Sigmoid colon (tissue), 7 donors: ENCODE measurements around the gene GNG14. TPM values are rescaled to one million over a fixed set of nuclear protein-coding genes. Genes with fewer than 3 reads are reported as not detected.

Experiments
- polyA plus RNA-seq, 3 donors: library from polyadenylated mRNA; stranded (reverse); fragments of 200-250 nt; gene quantifications; one replicate each; pipeline ENCODE4 v1.2.3, GENCODE V29; 2013
- small RNA-seq, 3 donors: library from RNA; depleted of rRNA; stranded (forward); fragments of <200 nt; gene quantifications; one replicate each; pipeline ENCODE3, GENCODE V24; 2016
- total RNA-seq, 4 donors: library from RNA; depleted of rRNA; stranded (reverse); fragments of >200 nt; gene quantifications; one replicate each; pipeline ENCODE4 v1.1.0, GENCODE V29; 2016
- donor health status: healthy with polysubstance abuse.
- donor health status: Bipolar disorder and iron deficiency.
- donor health status: healthy.

Gene GNG14
- total and polyA plus RNA-seq, 7 donors: not detected

Small RNA genes lying within 50 kb of the gene (small RNA-seq; reads per million reads assigned to genes)
- 57.4 to 659 (median 153) reads per million in 3 donors for gene SNORD41

Other genes with a start within 250 kb of the GNG14 start
- gene ZNF443, start 247.0 kb upstream of the GNG14 start, total RNA-seq: 1 to 10 TPM; 3.2 to 5.6 (median 3.6) TPM
- 1 to 10 TPM; 2.3 to 2.4 (median 2.3) TPM for gene ZNF443, start 247.0 kb upstream of the GNG14 start, polyA plus RNA-seq
- 1 to 10 TPM; 2.4 to 8.3 (median 3.5) TPM for gene ZNF709, start 203.2 kb upstream of the GNG14 start, total RNA-seq
- 1 to 10 TPM in 1 of 3 donors, under 1 TPM in 2; 0.46 to 1.2 (median 0.60) TPM for gene ZNF709, start 203.2 kb upstream of the GNG14 start, polyA plus RNA-seq
- 10 to 100 TPM; 11.7 to 17.8 (median 16.4) TPM for gene ZNF564, start 136.5 kb upstream of the GNG14 start, total RNA-seq
- gene ZNF564, start 136.5 kb upstream of the GNG14 start, polyA plus RNA-seq: 1 to 10 TPM; 7.4 to 9.0 (median 7.8) TPM
- 1 to 10 TPM; 4.3 to 7.8 (median 5.5) TPM for gene ZNF490, start 77.2 kb upstream of the GNG14 start, total RNA-seq
- gene ZNF490, start 77.2 kb upstream of the GNG14 start, polyA plus RNA-seq: 1 to 10 TPM in 2 of 3 donors, not detected in 1; 1.6 to 2.2 TPM
- 10 to 100 TPM; 16.6 to 27.6 (median 22.3) TPM for gene ZNF791, start 77.1 kb upstream of the GNG14 start, total RNA-seq
- gene ZNF791, start 77.1 kb upstream of the GNG14 start, polyA plus RNA-seq: 1 to 10 TPM; 4.2 to 9.4 (median 5.3) TPM
- gene MAN2B1, start 21.3 kb upstream of the GNG14 start, total RNA-seq: 10 to 100 TPM; 41.1 to 75.6 (median 63.8) TPM
- gene MAN2B1, start 21.3 kb upstream of the GNG14 start, polyA plus RNA-seq: 10 to 100 TPM; 26.4 to 68.1 (median 31.0) TPM
- gene WDR83, start 21.2 kb upstream of the GNG14 start, total RNA-seq: 10 to 100 TPM in 2 of 4 donors, 1 to 10 TPM in 2; 7.8 to 11.7 (median 10.0) TPM
- gene WDR83, start 21.2 kb upstream of the GNG14 start, polyA plus RNA-seq: 10 to 100 TPM in 2 of 3 donors, 1 to 10 TPM in 1; 8.3 to 13.4 (median 12.6) TPM
- gene DHPS, start 6.1 kb upstream of the GNG14 start, total RNA-seq: 100 to 1,000 TPM; 105 to 160 (median 136) TPM
- gene DHPS, start 6.1 kb upstream of the GNG14 start, polyA plus RNA-seq: 10 to 100 TPM; 60.3 to 74.1 (median 73.3) TPM
- gene FBXW9, start 8.6 kb downstream of the GNG14 start, total RNA-seq: 1 to 10 TPM; 3.6 to 6.4 (median 4.5) TPM
- 10 to 100 TPM in 1 of 3 donors, 1 to 10 TPM in 2; 6.2 to 10.8 (median 7.8) TPM for gene FBXW9, start 8.6 kb downstream of the GNG14 start, polyA plus RNA-seq
- gene TNPO2, start 35.9 kb downstream of the GNG14 start, total RNA-seq: 10 to 100 TPM; 54.2 to 92.2 (median 60.5) TPM
- 10 to 100 TPM in 2 of 3 donors, 1 to 10 TPM in 1; 9.5 to 47.2 (median 12.0) TPM for gene TNPO2, start 35.9 kb downstream of the GNG14 start, polyA plus RNA-seq
- gene TRIR, start 46.7 kb downstream of the GNG14 start, total RNA-seq: 100 to 1,000 TPM; 443 to 505 (median 475) TPM
- 100 to 1,000 TPM; 261 to 324 (median 321) TPM for gene TRIR, start 46.7 kb downstream of the GNG14 start, polyA plus RNA-seq
- gene GET3, start 49.5 kb downstream of the GNG14 start, total RNA-seq: 10 to 100 TPM; 34.6 to 59.4 (median 44.5) TPM
- 100 to 1,000 TPM in 1 of 3 donors, 10 to 100 TPM in 2; 85.8 to 121 (median 98.5) TPM for gene GET3, start 49.5 kb downstream of the GNG14 start, polyA plus RNA-seq
- gene BEST2, start 63.8 kb downstream of the GNG14 start, total RNA-seq: under 1 TPM in 1 of 4 donors, not detected in 3; 0.36 TPM
- 10 to 100 TPM; 44.4 to 50.0 (median 45.8) TPM for gene BEST2, start 63.8 kb downstream of the GNG14 start, polyA plus RNA-seq
- gene HOOK2, start 87.6 kb downstream of the GNG14 start, total RNA-seq: 10 to 100 TPM; 10.2 to 37.9 (median 12.7) TPM
- gene HOOK2, start 87.6 kb downstream of the GNG14 start, polyA plus RNA-seq: 10 to 100 TPM; 36.0 to 80.4 (median 42.1) TPM
- gene JUNB, start 103.5 kb downstream of the GNG14 start, total RNA-seq: 1,000 to 10,000 TPM in 1 of 4 donors, 100 to 1,000 TPM in 3; 125 to 1,252 (median 504) TPM
- gene JUNB, start 103.5 kb downstream of the GNG14 start, polyA plus RNA-seq: 100 to 1,000 TPM in 2 of 3 donors, 10 to 100 TPM in 1; 91.6 to 289 (median 249) TPM
- gene PRDX2, start 113.8 kb downstream of the GNG14 start, total RNA-seq: 100 to 1,000 TPM; 248 to 312 (median 264) TPM
- 100 to 1,000 TPM; 277 to 379 (median 284) TPM for gene PRDX2, start 113.8 kb downstream of the GNG14 start, polyA plus RNA-seq
- not detected for gene THSD8, start 114.1 kb downstream of the GNG14 start, total RNA-seq
- gene THSD8, start 114.1 kb downstream of the GNG14 start, polyA plus RNA-seq: 1 to 10 TPM in 2 of 3 donors, not detected in 1; 2.5 to 2.8 TPM
- 1 to 10 TPM; 1.9 to 3.7 (median 3.0) TPM for gene RNASEH2A, start 118.6 kb downstream of the GNG14 start, total RNA-seq
- 10 to 100 TPM in 1 of 3 donors, 1 to 10 TPM in 2; 6.2 to 22.1 (median 7.2) TPM for gene RNASEH2A, start 118.6 kb downstream of the GNG14 start, polyA plus RNA-seq
- gene RTBDN, start 146.6 kb downstream of the GNG14 start, total RNA-seq: 1 to 10 TPM in 1 of 4 donors, under 1 TPM in 1, not detected in 2; 0.82 to 1.8 TPM
- under 1 TPM in 1 of 3 donors, not detected in 2; 0.83 TPM for gene RTBDN, start 146.6 kb downstream of the GNG14 start, polyA plus RNA-seq
- 1 to 10 TPM in 1 of 4 donors, under 1 TPM in 3; 0.49 to 3.3 (median 0.76) TPM for gene MAST1, start 150.5 kb downstream of the GNG14 start, total RNA-seq
- 1 to 10 TPM; 1.2 to 2.6 (median 1.8) TPM for gene MAST1, start 150.5 kb downstream of the GNG14 start, polyA plus RNA-seq
- gene DNASE2, start 193.5 kb downstream of the GNG14 start, total RNA-seq: 10 to 100 TPM; 28.6 to 45.1 (median 32.1) TPM
- 10 to 100 TPM; 11.4 to 45.4 (median 24.5) TPM for gene DNASE2, start 193.5 kb downstream of the GNG14 start, polyA plus RNA-seq
- gene KLF1, start 199.2 kb downstream of the GNG14 start, total RNA-seq: not detected
- under 1 TPM in 1 of 3 donors, not detected in 2; 0.10 TPM for gene KLF1, start 199.2 kb downstream of the GNG14 start, polyA plus RNA-seq
- gene GCDH, start 203.2 kb downstream of the GNG14 start, total RNA-seq: 10 to 100 TPM; 24.7 to 85.0 (median 34.8) TPM
- gene GCDH, start 203.2 kb downstream of the GNG14 start, polyA plus RNA-seq: 10 to 100 TPM; 10.8 to 40.0 (median 21.3) TPM
- gene SYCE2, start 231.3 kb downstream of the GNG14 start, total RNA-seq: not detected
- gene SYCE2, start 231.3 kb downstream of the GNG14 start, polyA plus RNA-seq: under 1 TPM in 1 of 3 donors, not detected in 2; 0.17 TPM
- gene FARSA, start 245.7 kb downstream of the GNG14 start, total RNA-seq: 10 to 100 TPM; 21.4 to 33.3 (median 31.7) TPM
- 10 to 100 TPM; 27.0 to 86.8 (median 29.1) TPM for gene FARSA, start 245.7 kb downstream of the GNG14 start, polyA plus RNA-seq